HUDEP-2 (cell line): ENCODE results near the gene GGT6.

Experiments used
- DNase-seq, 76 experiments: peaks; one replicate each; lab custom pipeline; 2025; ENCODE audit not compliant: unreplicated experiment in 76 of 76; lab: John Stamatoyannopoulos, UW

The GGT6 gene

GRCh38 chr17:4576729-4577322 lies 16.4 kb upstream of the GGT6 start:
- DNase-seq = no peak

GRCh38 chr17:4576161-4576558 lies 15.8 kb upstream of the GGT6 start:
- no peak for DNase-seq

GRCh38 chr17:4574448-4575045 lies 14.2 kb upstream of the GGT6 start:
- no peak for DNase-seq

GRCh38 chr17:4573669-4574068 lies 13.3 kb upstream of the GGT6 start:
- DNase-seq = peak in 11 of 76 experiments; percentile 4 to 40 (median 19)

GRCh38 chr17:4573115-4573514 lies 12.7 kb upstream of the GGT6 start:
- DNase-seq = no peak

- DNase-seq = no peak
Observed at GRCh38 chr17:4572131-4572530, 11.8 kb upstream of the GGT6 start.

- DNase-seq = no peak
Observed at GRCh38 chr17:4569591-4569990, 9.2 kb upstream of the GGT6 start.

GRCh38 chr17:4566785-4567184 lies 6.4 kb upstream of the GGT6 start:
- peak in 40 of 76 experiments; percentile 3 to 74 (median 32) for DNase-seq

GRCh38 chr17:4565209-4566141 lies 5.1 kb upstream of the GGT6 start:
- DNase-seq = peak in 59 of 76 experiments; percentile 4 to 71 (median 39)

- DNase-seq = no peak
Observed at GRCh38 chr17:4562015-4562969, 1.9 kb upstream of the GGT6 start.

GRCh38 chr17:4560837-4561256 lies 470 bp upstream of the GGT6 start:
- DNase-seq = no peak

GRCh38 chr17:4559966-4560365 lies 411 bp downstream of the GGT6 start:
- DNase-seq = no peak

- no peak for DNase-seq
Observed at GRCh38 chr17:4559139-4559791, 1.1 kb downstream of the GGT6 start.

GRCh38 chr17:4558347-4558971 lies 1.9 kb downstream of the GGT6 start:
- no peak for DNase-seq

- DNase-seq = no peak
Observed at GRCh38 chr17:4557626-4558346, 2.6 kb downstream of the GGT6 start.

- DNase-seq = no peak
Observed at GRCh38 chr17:4556996-4557395, 3.4 kb downstream of the GGT6 start.

GRCh38 chr17:4555873-4556759 lies 4.3 kb downstream of the GGT6 start:
- DNase-seq = no peak
